ENCODE measurements around the gene SLK. TPM values are rescaled to one million over a fixed set of nuclear protein-coding genes. Genes with fewer than 3 reads are reported as not detected.

The SLK gene
- total RNA-seq, 1 donor from 2014 or later, result 36.1 TPM

GRCh38 chr10:103985726-103986125, 18.8 kb downstream of the SLK start:
- no peak for DNase-seq
- intact Hi-C loops (cut with micrococcal nuclease), result no loop called here
- H3K4me3 ChIP-seq, result no peak overlapping the region
- no peaks in the 10 kb centered on the region for H3K27me3 ChIP-seq (ENCODE audit: low read depth)
- H3K27ac ChIP-seq (replicated peaks), result no peak overlapping the region
- no peaks in the 10 kb centered on the region for H3K9me3 ChIP-seq (replicated peaks)
- peaks cover 83% of the 10 kb centered on the region for H3K4me1 ChIP-seq
- H3K36me3 ChIP-seq, result no peaks in the 10 kb centered on the region
- TF ChIP-seq, protein P1, sequence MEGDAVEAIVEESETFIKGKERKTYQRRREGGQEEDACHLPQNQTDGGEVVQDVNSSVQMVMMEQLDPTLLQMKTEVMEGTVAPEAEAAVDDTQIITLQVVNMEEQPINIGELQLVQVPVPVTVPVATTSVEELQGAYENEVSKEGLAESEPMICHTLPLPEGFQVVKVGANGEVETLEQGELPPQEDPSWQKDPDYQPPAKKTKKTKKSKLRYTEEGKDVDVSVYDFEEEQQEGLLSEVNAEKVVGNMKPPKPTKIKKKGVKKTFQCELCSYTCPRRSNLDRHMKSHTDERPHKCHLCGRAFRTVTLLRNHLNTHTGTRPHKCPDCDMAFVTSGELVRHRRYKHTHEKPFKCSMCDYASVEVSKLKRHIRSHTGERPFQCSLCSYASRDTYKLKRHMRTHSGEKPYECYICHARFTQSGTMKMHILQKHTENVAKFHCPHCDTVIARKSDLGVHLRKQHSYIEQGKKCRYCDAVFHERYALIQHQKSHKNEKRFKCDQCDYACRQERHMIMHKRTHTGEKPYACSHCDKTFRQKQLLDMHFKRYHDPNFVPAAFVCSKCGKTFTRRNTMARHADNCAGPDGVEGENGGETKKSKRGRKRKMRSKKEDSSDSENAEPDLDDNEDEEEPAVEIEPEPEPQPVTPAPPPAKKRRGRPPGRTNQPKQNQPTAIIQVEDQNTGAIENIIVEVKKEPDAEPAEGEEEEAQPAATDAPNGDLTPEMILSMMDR (IDR thresholded peaks at IDR 0.05; ENCODE audit: borderline replicate concordance), result no peak

GRCh38 chr10:103986360-103986759, 19.4 kb downstream of the SLK start:
- H3K36me3 ChIP-seq, result no peaks in the 10 kb centered on the region
- no peak overlapping the region for H3K4me3 ChIP-seq
- DNase-seq, result no peak
- intact Hi-C loops (cut with micrococcal nuclease), result no loop called here
- no peaks in the 10 kb centered on the region for H3K27me3 ChIP-seq (ENCODE audit: low read depth)
- H3K27ac ChIP-seq (replicated peaks), result no peak overlapping the region
- peaks cover 84% of the 10 kb centered on the region for H3K4me1 ChIP-seq
- TF ChIP-seq, protein P1 (IDR thresholded peaks at IDR 0.05; ENCODE audit: borderline replicate concordance), result no peak
- H3K9me3 ChIP-seq (replicated peaks), result no peaks in the 10 kb centered on the region

DNA sequence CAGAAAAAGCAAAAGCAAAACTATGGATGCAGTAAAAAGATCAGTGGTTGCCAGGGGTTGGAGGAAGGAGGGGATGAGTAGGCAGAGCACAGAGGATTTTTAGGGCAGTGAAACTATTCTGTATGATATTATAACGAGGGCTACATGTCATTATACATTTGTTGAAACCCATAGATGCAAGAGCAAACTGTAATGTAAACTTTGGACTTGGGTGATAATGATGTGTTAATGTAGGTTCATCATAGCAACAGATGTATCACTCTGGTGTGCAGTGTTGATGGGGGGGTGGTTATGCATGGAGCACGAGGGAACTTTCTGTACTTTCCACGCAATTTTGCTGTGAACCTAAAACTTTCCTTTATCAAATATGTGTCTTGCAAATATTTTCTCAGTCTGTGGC, 23.2 kb downstream of the SLK start:
- no peak overlapping the region for H3K4me3 ChIP-seq
- H3K9me3 ChIP-seq (replicated peaks), result no peaks in the 10 kb centered on the region
- no peaks in the 10 kb centered on the region for H3K27me3 ChIP-seq (ENCODE audit: low read depth)
- H3K4me1 ChIP-seq, result peaks cover 50% of the 10 kb centered on the region
- no peak for DNase-seq
- intact Hi-C loops (cut with micrococcal nuclease), result no loop called here
- H3K27ac ChIP-seq (replicated peaks), result no peak overlapping the region
- peaks cover 20% of the 10 kb centered on the region for H3K36me3 ChIP-seq
- TF ChIP-seq, protein P1 (IDR thresholded peaks at IDR 0.05; ENCODE audit: borderline replicate concordance), result no peak

DNA sequence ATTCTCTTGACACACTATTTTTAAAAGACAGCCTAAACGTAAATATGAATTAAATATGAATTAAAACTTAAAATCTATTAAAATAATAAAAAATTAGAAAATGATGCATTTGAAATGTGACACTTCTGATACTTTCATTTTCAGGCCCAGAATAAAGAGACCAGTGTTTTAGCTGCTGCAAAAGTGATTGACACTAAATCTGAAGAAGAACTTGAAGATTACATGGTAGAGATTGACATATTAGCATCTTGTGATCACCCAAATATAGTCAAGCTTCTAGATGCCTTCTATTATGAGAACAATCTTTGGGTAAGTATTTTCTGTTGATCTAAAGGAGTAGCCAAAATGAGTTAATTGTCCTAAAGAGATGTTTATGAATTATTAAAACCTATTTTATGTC, 23.6 kb downstream of the SLK start:
- intact Hi-C loops (cut with micrococcal nuclease), result no loop called here
- Histone ChIP-seq H3K9me3 (replicated peaks) (no peaks in the 10 kb centered on the region), H3K36me3 (peaks cover 20% of the 10 kb centered on the region), H3K4me1 (peaks cover 46% of the 10 kb centered on the region), H3K27ac (replicated peaks) (no peak overlapping the region), H3K27me3 (ENCODE audit: low read depth) (no peaks in the 10 kb centered on the region), H3K4me3 (no peak overlapping the region)
- TF ChIP-seq, protein P1 (IDR thresholded peaks at IDR 0.05; ENCODE audit: borderline replicate concordance), result no peak
- no peak for DNase-seq

DNA sequence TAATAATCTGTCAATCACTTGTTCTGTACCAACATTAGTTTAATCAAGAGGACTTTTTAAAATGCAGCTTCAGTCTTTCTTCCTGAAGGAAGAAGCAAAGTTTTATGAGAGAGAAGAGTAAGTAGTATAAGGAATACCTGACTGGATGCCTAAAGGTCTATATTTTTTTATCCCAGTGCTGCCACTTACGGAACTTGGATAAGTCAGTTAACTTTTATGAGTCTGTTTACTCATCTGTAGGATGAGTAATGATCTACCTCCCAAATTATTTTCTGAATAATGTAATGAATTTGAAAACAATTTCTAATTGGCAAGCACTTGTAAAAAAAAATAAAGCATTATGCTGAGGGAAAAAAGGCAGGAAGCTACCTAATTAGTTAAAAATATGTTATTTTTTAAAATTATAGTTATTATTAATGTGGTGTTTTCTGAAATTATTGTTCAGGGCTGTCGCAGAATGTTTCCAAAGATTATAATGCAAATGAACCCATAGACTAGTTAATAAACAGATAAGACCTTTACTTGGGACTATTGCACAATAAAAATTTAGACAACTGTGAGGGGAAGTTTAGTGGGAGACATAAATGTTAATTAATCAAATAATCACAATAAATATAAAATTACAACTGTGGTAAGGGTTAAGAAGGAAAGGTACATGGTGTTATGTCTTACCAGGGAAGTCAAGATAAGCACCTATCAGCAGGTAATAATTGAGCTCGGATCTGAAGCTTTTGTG, 24.6 kb downstream of the SLK start:
- TF ChIP-seq, protein P1 (IDR thresholded peaks at IDR 0.05; ENCODE audit: borderline replicate concordance), result no peak
- Histone ChIP-seq H3K36me3 (peaks cover 20% of the 10 kb centered on the region), H3K4me1 (peaks cover 36% of the 10 kb centered on the region), H3K27ac (replicated peaks) (no peak overlapping the region), H3K27me3 (ENCODE audit: low read depth) (no peaks in the 10 kb centered on the region), H3K4me3 (no peak overlapping the region), H3K9me3 (replicated peaks) (no peaks in the 10 kb centered on the region)
- DNase-seq, result no peak
- intact Hi-C loops (cut with micrococcal nuclease), result no loop called here

All from left ventricle myocardium inferior (tissue), 1 donor.